WERI-Rb-1 (cell line): ENCODE measurements around the gene MMP1.

Experiments
- DNase-seq: peaks from one replicate; pipeline ENCODE4 v3.0.0-alpha.2; 2020
- H3K27ac ChIP-seq: fragments of 250-450 bp; sonication (Bioruptor Pico); 2 replicates; pipeline ENCODE4 v1.5.1; 2020; ENCODE audit warnings: mild to moderate bottlenecking, moderate library complexity
- H3K27me3 ChIP-seq: fragments of 250-450 bp; sonication (Bioruptor Pico); 2 replicates; pipeline ENCODE4 v1.5.1; 2021; ENCODE audit warnings: mild to moderate bottlenecking, low read depth, moderate library complexity; ENCODE audit not compliant: insufficient read depth, severe bottlenecking
- H3K36me3 ChIP-seq: fragments of 250-450 bp; sonication (Bioruptor Pico); 2 replicates; pipeline ENCODE4 v1.5.1; 2020; ENCODE audit warnings: mild to moderate bottlenecking, moderate library complexity
- H3K4me3 ChIP-seq: 2 replicates; pipeline ENCODE4 v1.5.1; 2011; ENCODE audit warnings: low read depth, mild to moderate bottlenecking, control low read depth, low read length
- H3K9me3 ChIP-seq: fragments of 250-450 bp; sonication (Bioruptor Pico); 2 replicates; pipeline ENCODE4 v1.5.1; 2021; ENCODE audit warnings: mild to moderate bottlenecking, moderate library complexity; ENCODE audit not compliant: severe bottlenecking
- TF ChIP-seq, protein P1 (sequence below): IDR thresholded peaks from 2 replicates; pipeline ENCODE4 v1.5.1; 2011; ENCODE audit warnings: low read depth, mild to moderate bottlenecking, control low read depth, inconsistent platforms, low read length

The MMP1 gene

DNA sequence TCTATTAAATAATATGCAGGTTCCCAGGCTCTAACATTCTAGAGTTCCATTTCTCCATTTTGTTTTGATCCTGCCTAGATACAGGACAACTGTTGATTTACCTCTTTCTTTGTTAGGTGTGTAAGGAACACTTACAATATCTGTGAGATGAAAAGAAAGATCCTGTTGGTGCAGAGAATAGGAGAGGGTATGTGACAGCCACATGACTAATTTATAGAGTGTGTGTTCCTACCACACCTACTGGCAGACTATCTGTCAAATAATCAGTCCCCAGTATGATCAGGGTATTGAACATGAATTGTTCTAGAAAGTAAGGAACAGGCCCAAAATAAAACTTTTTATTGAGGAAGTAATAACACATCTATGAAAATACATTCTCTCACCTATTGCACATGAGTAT is 27.8 kb downstream of the MMP1 start:
- no peaks in the 10 kb centered on the region for H3K9me3 ChIP-seq
- no peaks in the 10 kb centered on the region for H3K36me3 ChIP-seq
- no peak overlapping the region for H3K4me3 ChIP-seq
- no peak overlapping the region for H3K27ac ChIP-seq
- H3K27me3 ChIP-seq: no peaks in the 10 kb centered on the region
- TF ChIP-seq, protein P1, sequence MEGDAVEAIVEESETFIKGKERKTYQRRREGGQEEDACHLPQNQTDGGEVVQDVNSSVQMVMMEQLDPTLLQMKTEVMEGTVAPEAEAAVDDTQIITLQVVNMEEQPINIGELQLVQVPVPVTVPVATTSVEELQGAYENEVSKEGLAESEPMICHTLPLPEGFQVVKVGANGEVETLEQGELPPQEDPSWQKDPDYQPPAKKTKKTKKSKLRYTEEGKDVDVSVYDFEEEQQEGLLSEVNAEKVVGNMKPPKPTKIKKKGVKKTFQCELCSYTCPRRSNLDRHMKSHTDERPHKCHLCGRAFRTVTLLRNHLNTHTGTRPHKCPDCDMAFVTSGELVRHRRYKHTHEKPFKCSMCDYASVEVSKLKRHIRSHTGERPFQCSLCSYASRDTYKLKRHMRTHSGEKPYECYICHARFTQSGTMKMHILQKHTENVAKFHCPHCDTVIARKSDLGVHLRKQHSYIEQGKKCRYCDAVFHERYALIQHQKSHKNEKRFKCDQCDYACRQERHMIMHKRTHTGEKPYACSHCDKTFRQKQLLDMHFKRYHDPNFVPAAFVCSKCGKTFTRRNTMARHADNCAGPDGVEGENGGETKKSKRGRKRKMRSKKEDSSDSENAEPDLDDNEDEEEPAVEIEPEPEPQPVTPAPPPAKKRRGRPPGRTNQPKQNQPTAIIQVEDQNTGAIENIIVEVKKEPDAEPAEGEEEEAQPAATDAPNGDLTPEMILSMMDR: no peak
- no peak for DNase-seq

DNA sequence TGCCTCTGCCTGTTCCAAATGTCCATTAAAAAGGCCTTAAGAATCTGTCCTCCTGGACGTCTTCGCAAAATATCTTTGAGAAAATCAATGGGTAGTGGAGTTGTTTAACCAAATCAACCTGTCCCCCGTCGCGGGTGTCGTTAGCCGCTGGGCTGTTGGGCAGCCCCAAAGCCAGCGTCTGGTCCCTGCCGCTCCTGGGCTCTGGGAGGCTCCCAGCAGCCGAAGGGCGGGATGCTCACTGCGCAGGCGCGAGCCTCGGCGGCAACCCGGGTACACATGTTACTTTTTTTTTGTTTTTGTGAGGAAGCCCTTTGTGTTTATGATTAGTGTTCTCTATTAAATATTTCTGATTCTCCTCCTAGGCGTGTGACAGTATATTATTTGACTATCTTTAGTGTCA is 30.2 kb downstream of the MMP1 start:
- Histone ChIP-seq H3K36me3 (no peaks in the 10 kb centered on the region), H3K9me3 (no peaks in the 10 kb centered on the region), H3K4me3 (no peak overlapping the region), H3K27me3 (no peaks in the 10 kb centered on the region), H3K27ac (no peak overlapping the region)
- TF ChIP-seq, protein P1: no peak
- DNase-seq: no peak

DNA sequence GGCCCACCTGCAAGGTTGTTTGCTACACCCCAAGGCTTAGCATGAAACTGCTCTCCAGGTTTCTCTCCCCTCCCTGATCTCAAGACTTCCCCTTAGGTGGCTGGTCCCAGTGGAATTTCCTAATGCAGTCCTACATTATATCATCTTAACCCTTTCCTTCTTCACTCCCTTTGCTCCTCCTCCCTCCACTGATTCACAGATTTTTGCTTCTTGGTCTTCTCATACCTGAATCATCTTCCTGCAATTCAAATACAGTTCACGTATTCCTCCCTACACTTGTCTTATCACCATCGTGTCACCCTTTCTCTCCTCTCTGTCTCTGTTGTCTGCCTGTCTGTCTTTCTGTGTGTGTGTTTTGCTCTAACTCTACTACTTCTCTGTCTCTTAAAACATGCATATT is 34.5 kb downstream of the MMP1 start:
- Histone ChIP-seq H3K27me3 (no peaks in the 10 kb centered on the region), H3K36me3 (no peaks in the 10 kb centered on the region), H3K9me3 (no peaks in the 10 kb centered on the region), H3K4me3 (no peak overlapping the region), H3K27ac (no peak overlapping the region)
- TF ChIP-seq, protein P1: no peak
- DNase-seq: no peak

DNA sequence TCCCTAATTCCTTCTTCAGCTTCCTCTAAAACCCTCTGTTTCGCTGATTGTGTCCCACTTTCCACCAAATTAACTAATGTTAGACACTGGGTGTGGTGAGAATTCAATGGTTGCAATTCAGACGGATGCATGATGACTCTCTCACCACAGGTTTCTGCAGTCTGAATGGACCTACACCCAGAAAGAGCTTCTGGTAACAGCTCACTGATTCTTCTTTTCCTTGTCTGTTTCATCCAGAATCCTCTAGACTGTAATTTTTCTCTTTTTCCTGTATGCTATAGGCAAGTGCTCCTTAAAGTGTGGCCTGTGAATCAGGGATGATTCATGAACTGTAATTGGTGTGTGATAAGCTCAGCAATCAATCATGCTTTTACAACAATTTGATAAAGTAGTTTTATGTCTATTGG is 35.6 kb downstream of the MMP1 start:
- no peaks in the 10 kb centered on the region for H3K27me3 ChIP-seq
- H3K4me3 ChIP-seq: no peak overlapping the region
- H3K9me3 ChIP-seq: no peaks in the 10 kb centered on the region
- no peaks in the 10 kb centered on the region for H3K36me3 ChIP-seq
- H3K27ac ChIP-seq: no peak overlapping the region
- TF ChIP-seq, protein P1: no peak
- DNase-seq: no peak

DNA sequence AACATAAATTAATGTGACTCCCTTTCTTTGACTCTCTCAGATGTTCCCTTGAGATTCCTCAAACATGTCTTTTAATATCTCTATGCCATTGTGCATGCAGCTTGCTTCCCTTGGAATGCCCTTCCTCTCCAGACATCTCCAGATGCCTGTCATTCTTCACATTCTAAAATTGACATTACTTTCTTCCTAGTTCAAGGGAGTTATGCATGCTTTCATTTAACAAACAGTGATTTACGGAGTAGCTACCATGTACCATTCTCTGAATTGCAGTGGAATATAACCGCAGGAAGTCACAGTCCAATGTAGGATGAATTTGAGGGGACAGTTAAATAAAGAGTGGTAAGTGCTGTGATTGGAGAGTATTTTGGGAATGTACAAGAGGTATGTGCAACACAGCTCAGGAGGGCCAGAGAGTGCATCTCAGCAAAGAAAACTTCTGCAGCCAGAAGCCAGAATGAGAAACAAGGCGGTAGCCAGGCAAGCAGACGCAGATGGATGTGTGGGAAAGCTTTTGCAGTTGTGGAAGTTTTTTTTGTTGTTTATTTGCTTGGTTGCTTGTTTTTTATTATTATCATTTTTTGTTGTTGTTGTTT is 36.2 kb downstream of the MMP1 start:
- Histone ChIP-seq H3K36me3 (no peaks in the 10 kb centered on the region), H3K4me3 (no peak overlapping the region), H3K27ac (no peak overlapping the region), H3K9me3 (no peaks in the 10 kb centered on the region), H3K27me3 (no peaks in the 10 kb centered on the region)
- TF ChIP-seq, protein P1: no peak
- no peak for DNase-seq

DNA sequence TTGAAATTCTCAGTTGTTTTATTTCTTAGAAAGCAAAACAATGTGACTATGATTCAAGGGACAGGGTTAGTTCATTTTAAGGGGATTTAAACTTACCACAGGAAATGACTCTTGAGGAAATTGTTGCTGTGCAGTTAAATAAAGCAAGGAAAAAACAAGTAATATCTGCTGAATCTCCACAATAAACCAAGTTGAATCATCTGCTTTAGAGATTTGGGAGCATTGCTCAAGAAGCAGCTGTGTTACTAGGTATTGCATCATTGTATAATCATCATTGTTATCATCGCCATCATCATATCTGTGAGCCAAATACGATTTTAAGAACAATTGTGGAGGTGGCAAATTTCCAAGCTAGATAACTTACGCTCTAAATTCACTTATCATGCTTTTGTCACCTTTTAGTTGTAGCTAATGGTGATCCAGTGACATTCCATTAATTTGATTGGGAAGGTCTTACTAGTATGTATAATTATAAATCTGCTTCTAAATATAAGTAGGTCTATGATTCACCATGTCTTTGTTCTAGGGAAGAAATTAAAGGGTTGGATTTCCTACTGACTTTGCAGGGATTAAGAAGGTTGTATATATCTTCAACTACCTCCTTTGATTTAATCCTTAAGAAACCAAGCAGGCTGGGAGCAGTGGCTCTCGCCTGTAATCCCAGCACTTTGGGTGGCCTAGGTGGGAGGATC is 37.5 kb downstream of the MMP1 start:
- H3K36me3 ChIP-seq: no peaks in the 10 kb centered on the region
- no peak for DNase-seq
- no peak overlapping the region for H3K27ac ChIP-seq
- no peak overlapping the region for H3K4me3 ChIP-seq
- H3K9me3 ChIP-seq: no peaks in the 10 kb centered on the region
- TF ChIP-seq, protein P1: no peak
- H3K27me3 ChIP-seq: no peaks in the 10 kb centered on the region
